Pons (tissue), 1 donor: ENCODE measurements around the gene DIAPH2.

Source experiments
- DNase-seq: peaks from one replicate; pipeline ENCODE4 v3.0.0-alpha.2; 2016; ENCODE audit warnings: low spot score

DIAPH2 gene

DNA sequence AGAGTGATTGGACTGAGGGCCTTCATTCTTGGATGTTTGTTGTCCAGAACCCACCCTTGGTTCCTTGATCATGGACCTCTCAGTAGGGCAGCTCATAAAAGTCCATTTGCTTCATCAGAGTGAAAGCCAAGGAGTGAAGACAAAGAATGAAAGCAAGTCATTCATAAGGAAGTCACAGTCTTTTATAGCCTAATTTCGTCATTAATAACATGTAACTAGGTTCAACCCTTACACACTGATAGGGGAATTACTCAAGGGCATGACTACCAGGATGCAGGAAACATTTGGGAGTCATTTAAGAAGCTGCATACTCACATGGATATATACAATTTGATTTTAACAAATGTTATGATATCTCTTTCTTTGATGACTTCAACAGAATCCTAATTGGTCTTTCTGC, 294.3 kb downstream of the DIAPH2 start:
- no peak for DNase-seq

- no peak for DNase-seq
Measured at GRCh38 chrX:96979766-96980165, 295.1 kb downstream of the DIAPH2 start.

- DNase-seq: no peak
Measured at GRCh38 chrX:96982161-96982560, 297.5 kb downstream of the DIAPH2 start.

GRCh38 chrX:96984538-96984937, 299.9 kb downstream of the DIAPH2 start:
- DNase-seq: no peak

GRCh38 chrX:96985046-96985445, 300.4 kb downstream of the DIAPH2 start:
- no peak for DNase-seq

DNA sequence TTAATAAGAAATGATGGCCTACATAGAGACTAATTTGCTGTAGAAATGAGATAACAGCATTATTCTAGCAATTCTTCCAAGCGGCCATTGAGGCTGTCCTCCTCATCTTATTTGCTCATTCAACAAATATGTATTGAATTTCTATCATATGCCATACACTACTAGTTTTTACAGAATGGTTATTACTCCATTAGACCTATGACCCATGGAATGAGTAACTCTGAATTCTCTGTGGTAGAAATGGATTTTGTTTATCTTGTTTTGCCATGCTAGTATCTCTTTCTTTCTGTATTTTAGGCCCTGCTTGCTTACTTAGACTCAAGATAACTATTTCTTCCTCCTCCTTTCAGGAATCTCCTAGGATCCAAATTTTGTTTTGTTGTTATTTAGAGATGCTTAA, 302.6 kb downstream of the DIAPH2 start:
- no peak for DNase-seq

GRCh38 chrX:96989830-96990571, 305.4 kb downstream of the DIAPH2 start:
- DNase-seq: no peak

DNA sequence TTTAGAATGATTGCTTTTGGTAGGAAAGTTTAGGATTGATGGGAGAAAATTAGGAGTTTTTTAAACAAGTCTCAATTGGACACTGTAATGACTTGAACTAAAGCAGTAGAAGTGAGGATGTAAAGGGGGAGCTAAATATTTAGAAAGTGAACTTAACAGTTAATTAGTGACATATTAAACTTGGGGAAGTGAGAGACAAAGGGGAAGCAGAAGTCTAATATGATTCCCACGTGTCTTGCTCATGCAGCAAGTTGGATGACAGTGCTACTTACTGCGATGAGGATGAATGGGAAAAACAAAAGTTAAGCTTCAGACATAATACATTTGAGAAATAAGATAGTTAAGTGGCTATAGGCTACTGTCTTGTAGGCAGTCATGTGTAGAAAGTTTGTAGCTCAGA, 309.5 kb downstream of the DIAPH2 start:
- DNase-seq: no peak

DNA sequence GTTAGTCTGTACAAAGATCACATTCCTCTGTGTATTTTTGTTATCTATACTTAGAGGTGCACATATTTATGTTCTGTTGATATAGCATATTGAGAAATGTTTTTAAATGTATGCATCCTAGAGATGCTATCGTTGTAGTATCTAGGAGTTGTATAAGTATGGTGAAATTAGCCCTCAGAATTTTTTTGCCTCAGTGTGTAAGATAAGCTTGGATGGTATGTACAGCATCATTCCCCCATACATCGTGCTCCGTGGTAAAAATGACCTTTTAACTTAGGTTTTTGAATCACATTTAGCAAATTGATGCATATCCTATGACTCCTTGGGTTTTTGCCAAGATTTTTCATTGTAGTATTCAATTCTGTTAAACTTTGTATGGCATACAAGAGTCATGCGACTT, 312.6 kb downstream of the DIAPH2 start:
- DNase-seq: no peak

- no peak for DNase-seq
Measured at GRCh38 chrX:97000682-97001368, 316.2 kb downstream of the DIAPH2 start.

GRCh38 chrX:97006167-97006566, 321.5 kb downstream of the DIAPH2 start:
- DNase-seq: no peak

DNA sequence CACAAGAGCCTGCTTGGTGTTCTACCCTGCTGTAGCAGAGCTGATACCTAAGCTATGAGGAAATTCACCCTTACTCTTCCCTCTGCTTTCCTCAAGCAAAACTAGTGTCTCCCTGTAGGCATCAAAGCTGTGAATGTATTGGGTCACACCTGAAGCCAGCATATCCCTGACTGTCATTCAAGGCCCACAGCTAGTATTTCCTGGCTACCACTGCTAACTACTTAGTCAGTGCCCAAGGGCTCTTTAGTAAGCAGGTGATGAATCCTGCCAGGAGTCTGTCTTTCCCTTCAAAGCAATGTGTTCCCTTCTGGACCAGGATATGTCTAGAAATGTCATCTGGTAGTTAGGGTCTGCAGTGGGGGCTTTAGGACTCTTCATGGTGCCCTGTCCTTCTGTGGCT, 324.7 kb downstream of the DIAPH2 start:
- DNase-seq: no peak

- no peak for DNase-seq
Measured at GRCh38 chrX:97011540-97011939, 326.9 kb downstream of the DIAPH2 start.

- DNase-seq: no peak
Measured at GRCh38 chrX:97016106-97016505, 331.5 kb downstream of the DIAPH2 start.

- no peak for DNase-seq
Measured at GRCh38 chrX:97021680-97022079, 337.0 kb downstream of the DIAPH2 start.

GRCh38 chrX:97026406-97026805, 341.8 kb downstream of the DIAPH2 start:
- DNase-seq: peak; percentile 19

- peak; percentile 2 for DNase-seq
Measured at GRCh38 chrX:97027384-97027922, 342.8 kb downstream of the DIAPH2 start.

GRCh38 chrX:97030463-97030862, 345.8 kb downstream of the DIAPH2 start:
- DNase-seq: no peak

DNA sequence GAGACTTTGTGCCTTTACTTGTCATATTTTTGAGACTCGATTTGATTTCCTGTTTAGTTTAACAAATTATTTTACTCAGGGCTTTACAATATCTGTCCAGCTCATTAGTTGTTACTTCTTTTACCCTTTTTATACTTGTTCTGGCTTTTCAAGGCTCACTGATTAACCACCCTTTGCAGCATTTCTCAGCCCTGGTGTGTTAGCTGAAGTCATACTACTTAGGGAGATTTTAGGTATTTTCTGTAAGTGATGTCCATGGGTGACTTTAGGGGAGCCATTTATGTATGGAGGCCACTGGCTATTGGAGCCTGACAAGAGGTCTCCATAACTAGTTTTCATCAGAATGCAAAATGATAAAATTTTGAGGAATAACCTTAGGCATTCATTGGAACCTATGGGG, 346.3 kb downstream of the DIAPH2 start:
- no peak for DNase-seq

DNA sequence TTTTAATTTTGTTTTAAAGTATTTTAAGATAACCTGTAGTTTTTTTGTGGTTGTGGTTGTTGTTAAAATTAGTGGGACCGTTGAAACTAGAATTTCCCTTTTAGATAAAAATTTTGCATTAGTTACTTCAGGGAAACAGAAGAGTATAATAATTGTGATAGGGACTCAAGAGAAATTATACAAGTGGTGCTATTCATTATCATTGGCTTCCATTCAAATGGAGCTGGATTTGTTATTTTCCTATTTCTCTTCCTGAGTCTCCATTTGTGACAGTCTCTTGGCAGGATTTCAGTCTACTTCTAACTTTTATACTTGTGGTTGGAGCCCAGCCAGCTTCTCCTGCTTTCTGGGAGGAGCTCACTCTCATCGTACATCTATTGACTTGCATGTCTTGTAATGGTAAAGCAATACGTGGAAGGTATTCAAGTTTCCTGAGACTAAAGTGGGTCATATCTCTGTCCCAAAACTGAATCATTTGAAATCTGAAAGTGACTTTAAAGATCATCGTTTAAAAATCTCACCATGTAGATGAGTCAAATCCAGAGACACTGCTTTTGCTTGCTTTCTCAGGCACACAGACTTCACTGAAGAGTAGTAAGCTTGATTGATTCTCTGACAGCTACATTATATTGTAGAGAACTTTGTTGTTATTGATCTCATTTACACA, 354.9 kb downstream of the DIAPH2 start:
- DNase-seq: peak; percentile 1

DNA sequence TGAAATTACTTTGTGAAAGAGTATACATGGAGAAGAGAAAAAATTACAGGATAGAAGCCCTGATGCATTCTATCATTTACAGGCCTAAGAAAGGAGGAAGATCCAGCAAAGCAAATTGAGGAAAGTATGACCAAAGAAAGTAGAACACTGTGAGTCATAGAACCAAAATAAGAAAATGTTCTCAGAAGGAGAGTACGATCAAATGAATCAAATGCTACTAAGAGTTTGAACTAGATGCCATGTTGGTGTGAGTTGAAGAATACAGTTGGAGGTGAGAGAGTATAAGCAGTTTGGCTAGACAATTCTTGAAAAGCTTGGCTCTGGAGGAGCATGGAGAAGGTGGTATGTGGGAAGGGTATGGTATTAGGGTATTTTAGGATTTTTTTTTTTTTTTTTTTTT, 360.8 kb downstream of the DIAPH2 start:
- DNase-seq: no peak

- no peak for DNase-seq
Measured at GRCh38 chrX:97046867-97047266, 362.2 kb downstream of the DIAPH2 start.

DNA sequence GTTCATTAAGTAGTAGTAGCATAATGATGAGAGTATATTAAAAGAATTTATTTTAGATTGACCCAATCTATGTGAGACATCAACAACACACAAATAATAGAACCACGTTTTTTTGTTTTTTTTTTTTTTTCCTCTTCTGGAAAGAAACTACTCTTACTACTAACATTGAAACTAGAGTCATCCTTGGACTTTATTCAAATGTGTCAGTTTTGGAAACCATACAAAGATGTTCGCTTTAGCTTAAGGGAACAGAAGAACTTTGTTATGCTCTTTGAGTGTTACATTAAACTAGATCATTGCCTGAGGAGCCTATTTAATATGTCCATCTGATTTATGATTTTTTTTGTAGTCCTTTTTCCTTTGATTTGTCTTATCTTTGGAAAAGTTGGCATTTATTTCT, 365.8 kb downstream of the DIAPH2 start:
- no peak for DNase-seq
